ENCODE results near the gene AOAH.
"Not testable (repeated sequence)": the region's sequence is repeated elsewhere in the genome, so short reads cannot be mapped to it uniquely, and the experiment has no call there.

The AOAH gene

DNA sequence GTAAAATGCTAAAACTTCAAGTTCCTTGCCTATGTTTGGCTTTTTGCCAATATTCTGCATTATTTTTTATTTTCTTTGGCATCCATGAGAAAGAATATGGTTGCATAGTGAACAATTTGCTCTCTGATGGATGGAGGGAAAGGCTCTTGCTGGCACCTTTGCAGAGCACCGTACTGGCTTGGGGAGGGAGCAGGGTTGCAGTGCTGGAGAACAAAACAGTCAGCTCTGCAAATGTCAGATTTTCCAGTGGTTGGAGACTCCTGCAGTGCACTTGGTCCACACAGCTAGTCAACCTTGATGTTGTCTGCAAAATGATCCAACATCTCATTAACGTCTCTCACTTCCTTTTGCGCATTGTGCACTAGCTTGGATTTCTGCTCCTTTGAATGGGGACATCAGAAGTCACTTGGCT, 233.9 kb downstream of the AOAH start:
- Mint-ChIP-seq H3K9me3 (peaks cover 18% of the 10 kb centered on the region), H3K4me3 (no peak overlapping the region), H3K4me1 (peaks cover 29% of the 10 kb centered on the region), H3K27me3 (ENCODE audit: low read depth) (no peaks in the 10 kb centered on the region), H3K36me3 (ENCODE audit: low read depth) (no peaks in the 10 kb centered on the region), H3K27ac (peak overlapping the region in 2 of 3 experiments; percentile 29 to 61)
- TF ChIP-seq, protein P1, sequence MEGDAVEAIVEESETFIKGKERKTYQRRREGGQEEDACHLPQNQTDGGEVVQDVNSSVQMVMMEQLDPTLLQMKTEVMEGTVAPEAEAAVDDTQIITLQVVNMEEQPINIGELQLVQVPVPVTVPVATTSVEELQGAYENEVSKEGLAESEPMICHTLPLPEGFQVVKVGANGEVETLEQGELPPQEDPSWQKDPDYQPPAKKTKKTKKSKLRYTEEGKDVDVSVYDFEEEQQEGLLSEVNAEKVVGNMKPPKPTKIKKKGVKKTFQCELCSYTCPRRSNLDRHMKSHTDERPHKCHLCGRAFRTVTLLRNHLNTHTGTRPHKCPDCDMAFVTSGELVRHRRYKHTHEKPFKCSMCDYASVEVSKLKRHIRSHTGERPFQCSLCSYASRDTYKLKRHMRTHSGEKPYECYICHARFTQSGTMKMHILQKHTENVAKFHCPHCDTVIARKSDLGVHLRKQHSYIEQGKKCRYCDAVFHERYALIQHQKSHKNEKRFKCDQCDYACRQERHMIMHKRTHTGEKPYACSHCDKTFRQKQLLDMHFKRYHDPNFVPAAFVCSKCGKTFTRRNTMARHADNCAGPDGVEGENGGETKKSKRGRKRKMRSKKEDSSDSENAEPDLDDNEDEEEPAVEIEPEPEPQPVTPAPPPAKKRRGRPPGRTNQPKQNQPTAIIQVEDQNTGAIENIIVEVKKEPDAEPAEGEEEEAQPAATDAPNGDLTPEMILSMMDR (IDR thresholded peaks at IDR 0.05; ENCODE audit: unreplicated experiment in 3 of 3), result no peak

DNA sequence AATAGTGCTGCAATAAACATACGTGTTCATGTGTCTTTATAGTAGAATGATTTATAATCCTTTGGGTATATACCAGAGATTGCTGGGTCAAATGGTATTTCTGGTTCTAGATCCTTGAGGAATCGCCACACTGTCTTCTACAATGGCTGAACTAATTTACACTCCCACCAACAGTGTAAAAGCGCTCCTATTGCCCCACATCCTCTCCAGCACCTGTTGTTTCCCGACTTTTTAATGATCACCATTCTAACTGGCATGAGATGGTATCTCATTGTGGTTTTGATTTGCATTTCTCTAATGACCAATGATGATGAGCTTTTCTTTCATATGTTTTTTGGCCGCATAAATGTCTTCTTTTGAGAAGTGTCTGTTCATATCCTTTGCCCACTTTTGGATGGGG, 235.6 kb downstream of the AOAH start:
- H3K9me3 Mint-ChIP-seq; H3K36me3 Mint-ChIP-seq (ENCODE audit: low read depth); H3K27me3 Mint-ChIP-seq (ENCODE audit: low read depth); H3K27ac Mint-ChIP-seq; H3K4me3 Mint-ChIP-seq: not testable (repeated sequence)
- H3K4me1 Mint-ChIP-seq, result peaks cover 29% of the 10 kb centered on the region

DNA sequence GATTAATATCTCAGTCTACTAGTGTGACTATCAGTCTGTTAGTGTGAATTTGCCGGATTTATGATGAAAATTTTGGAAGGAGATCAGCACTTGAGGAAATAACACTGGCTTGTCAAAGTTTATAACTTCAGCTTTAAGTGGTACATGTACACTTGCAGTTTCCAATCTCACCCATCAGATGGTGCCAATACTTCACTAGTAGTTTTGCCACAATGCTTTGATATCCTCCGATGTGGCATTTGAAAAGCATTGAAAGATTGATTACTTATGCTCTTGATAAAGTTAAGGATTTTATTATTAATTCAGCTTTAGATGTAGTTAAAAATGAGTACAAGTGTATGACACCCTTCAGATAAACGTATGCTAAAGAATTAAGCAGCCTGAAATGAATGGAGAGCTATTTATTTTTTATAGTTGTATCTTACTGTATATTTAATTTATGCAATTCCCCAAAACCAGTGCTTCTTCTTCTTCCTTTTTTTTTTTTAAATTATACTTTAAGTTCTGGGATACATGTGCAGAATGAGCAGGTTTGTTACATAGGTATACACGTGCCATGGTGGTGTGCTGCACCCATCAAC, 236.4 kb downstream of the AOAH start:
- H3K36me3 Mint-ChIP-seq (ENCODE audit: low read depth), result no peaks in the 10 kb centered on the region
- TF ChIP-seq, protein P1 (IDR thresholded peaks at IDR 0.05; ENCODE audit: unreplicated experiment in 3 of 3), result peak; percentile 85 to 93 (median 86)

DNA sequence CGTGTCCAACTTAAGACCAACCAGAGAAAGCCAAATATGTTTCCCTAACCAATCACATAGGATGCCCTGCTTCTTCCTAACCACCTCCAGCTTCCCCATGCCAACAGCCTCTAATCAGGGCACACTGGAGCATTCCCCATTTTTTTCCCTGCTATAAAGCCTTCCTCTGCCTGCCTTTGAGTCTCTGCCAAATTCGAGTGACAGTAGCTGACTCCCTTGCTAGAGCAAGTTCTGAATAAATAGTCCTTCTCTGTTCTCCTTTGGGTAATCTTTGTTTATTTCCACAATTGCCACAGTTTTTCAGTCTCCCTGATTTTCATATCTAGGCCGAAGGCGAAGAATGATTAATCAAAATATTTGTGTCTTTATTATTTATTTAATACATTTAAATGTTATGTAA, 238.0 kb downstream of the AOAH start:
- Mint-ChIP-seq H3K4me1 (peaks cover 26% of the 10 kb centered on the region), H3K27ac (no peak overlapping the region), H3K27me3 (ENCODE audit: low read depth) (no peaks in the 10 kb centered on the region), H3K4me3 (no peak overlapping the region), H3K36me3 (ENCODE audit: low read depth) (no peaks in the 10 kb centered on the region), H3K9me3 (peaks cover 9% of the 10 kb centered on the region)
- TF ChIP-seq, protein P1 (IDR thresholded peaks at IDR 0.05; ENCODE audit: unreplicated experiment in 3 of 3), result no peak

More for the DNA sequence above, 236.4 kb downstream of the AOAH start:
- Mint-ChIP-seq H3K9me3 (peaks cover 7% of the 10 kb centered on the region), H3K27ac (peak overlapping the region in 2 of 3 experiments; percentile 12 to 19), H3K4me3 (no peak overlapping the region), H3K4me1 (peaks cover 29% of the 10 kb centered on the region), H3K27me3 (ENCODE audit: low read depth) (no peaks in the 10 kb centered on the region)

DNA sequence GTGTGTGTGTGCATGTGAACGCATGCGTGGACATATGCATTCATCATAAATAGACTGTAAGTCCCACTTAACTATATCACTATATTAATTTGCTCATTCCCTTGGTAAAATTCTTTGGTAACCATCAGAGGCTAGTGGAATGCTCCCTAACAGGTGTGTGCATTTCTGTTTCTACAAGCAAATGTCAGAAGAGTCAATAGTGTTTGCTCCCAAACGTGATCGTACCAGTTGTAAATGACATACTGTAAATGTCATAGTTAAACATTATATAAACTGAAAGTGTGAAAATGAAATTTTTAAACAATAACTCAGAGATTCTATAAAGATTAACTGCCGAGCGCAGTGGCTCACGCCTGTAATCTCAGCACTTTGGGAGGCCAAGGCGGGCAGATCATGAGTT, 240.0 kb downstream of the AOAH start:
- TF ChIP-seq, protein P1 (IDR thresholded peaks at IDR 0.05; ENCODE audit: unreplicated experiment in 3 of 3), result no peak
- Mint-ChIP-seq H3K4me3 (no peak overlapping the region), H3K9me3 (peaks cover 24% of the 10 kb centered on the region), H3K36me3 (ENCODE audit: low read depth) (no peaks in the 10 kb centered on the region), H3K27me3 (ENCODE audit: low read depth) (no peaks in the 10 kb centered on the region), H3K4me1 (peaks cover 7% of the 10 kb centered on the region), H3K27ac (no peak overlapping the region)

DNA sequence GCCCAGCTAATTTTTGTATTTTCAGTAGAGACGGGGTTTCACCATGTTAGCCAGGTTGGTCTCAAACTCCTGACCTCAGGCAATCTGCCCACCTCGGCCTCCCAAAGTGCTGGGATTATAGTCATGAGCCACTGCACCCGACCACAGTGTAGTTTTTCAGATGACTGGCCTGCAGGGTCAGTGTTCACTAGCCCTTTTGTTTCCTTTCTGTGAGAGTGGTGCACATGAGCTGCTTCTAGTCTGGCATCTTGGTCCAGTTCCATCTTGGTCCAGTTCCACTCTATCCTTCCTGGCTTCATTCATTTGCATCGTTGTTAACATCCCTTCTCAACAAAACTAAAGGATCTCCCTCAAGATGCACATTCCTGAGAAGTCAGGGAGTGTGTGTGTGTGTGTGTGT, 240.4 kb downstream of the AOAH start:
- H3K36me3 Mint-ChIP-seq (ENCODE audit: low read depth); H3K27ac Mint-ChIP-seq; H3K27me3 Mint-ChIP-seq (ENCODE audit: low read depth); H3K4me1 Mint-ChIP-seq; H3K4me3 Mint-ChIP-seq: not testable (repeated sequence)
- peaks cover 28% of the 10 kb centered on the region for H3K9me3 Mint-ChIP-seq

DNA sequence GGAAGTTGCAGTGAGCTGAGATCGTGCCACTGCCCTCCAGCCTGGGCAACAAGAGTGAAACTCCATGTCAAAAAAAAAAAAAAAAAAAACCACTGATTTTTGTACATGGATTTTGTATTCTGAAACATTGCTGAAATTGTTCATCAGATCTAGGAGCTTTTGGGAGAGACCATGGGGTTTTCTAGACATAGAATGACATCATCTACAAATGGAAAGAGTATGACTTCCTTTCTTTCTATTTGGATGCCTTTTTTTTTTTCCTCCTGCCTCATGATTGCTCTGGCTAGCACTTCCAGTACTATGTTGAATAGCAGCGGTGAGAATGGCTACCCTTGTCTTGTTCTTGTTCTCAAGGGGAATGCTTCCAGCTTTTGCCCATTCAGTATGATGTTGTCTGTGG, 245.5 kb downstream of the AOAH start:
- Mint-ChIP-seq H3K9me3 (peaks cover 28% of the 10 kb centered on the region), H3K27ac (no peak overlapping the region), H3K4me3 (no peak overlapping the region), H3K36me3 (ENCODE audit: low read depth) (no peaks in the 10 kb centered on the region), H3K27me3 (ENCODE audit: low read depth) (no peaks in the 10 kb centered on the region), H3K4me1 (no peaks in the 10 kb centered on the region)
- TF ChIP-seq, protein P1 (IDR thresholded peaks at IDR 0.05; ENCODE audit: unreplicated experiment in 3 of 3), result no peak

Data from nephron (organoid).